DMS153 treated with DMSO at 0.1 percent for 48 hours (cell line): Measurements from ENCODE around the gene LRRC30.

Experiments
- DNase-seq: peaks from one replicate; lab custom pipeline; 2025; ENCODE audit not compliant: unreplicated experiment; lab: John Stamatoyannopoulos, UW

Gene LRRC30

DNA sequence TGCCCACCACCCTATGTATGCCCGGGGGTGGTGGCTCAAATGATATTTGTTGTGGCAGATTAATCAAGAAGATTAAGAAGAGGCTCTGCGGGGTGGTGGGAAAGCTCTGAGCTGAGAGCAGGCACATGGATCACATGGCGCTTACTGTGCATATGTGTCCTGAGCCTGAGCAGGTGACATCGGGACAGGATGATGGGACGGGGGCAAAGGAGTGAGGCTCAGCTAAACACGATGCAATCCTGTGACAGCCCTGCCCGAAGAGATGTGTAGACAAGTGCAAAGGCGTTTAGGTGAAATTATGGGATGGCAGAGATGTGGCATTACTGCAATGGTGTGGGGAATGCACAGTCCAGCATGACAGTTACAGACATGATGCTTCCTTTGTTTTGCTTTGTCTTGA is 6.0 kb downstream of the LRRC30 start:
- DNase-seq, result no peak

GRCh38 chr18:7237673-7238272 is 6.9 kb downstream of the LRRC30 start:
- DNase-seq, result no peak

DNA sequence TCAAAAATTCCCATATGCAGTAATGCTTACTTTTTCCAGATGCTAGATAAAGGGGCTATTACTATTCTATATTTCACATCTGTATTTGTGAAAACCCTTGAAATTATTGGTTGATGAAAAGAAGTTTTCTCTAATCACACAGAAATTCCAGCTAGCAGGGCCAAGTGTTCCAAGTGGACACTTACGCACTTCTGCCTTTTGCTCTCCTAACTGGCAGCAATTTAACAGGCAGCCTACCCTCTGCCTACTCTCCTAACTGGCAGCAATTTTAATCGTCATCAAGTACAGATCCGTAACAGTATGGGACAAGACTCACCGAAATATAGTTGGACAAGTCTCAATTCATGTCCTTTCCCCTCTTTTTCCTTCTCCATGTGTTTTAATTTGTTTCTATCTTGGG is 12.0 kb downstream of the LRRC30 start:
- DNase-seq, result no peak

- DNase-seq, result no peak
Measured at GRCh38 chr18:7248877-7249276, 18.0 kb downstream of the LRRC30 start.

GRCh38 chr18:7254163-7254562 is 23.3 kb downstream of the LRRC30 start:
- DNase-seq, result no peak

- no peak for DNase-seq
Measured at GRCh38 chr18:7255054-7255453, 24.2 kb downstream of the LRRC30 start.

GRCh38 chr18:7255643-7256042 is 24.8 kb downstream of the LRRC30 start:
- DNase-seq, result no peak

GRCh38 chr18:7256618-7257425 is 25.9 kb downstream of the LRRC30 start:
- no peak for DNase-seq

DNA sequence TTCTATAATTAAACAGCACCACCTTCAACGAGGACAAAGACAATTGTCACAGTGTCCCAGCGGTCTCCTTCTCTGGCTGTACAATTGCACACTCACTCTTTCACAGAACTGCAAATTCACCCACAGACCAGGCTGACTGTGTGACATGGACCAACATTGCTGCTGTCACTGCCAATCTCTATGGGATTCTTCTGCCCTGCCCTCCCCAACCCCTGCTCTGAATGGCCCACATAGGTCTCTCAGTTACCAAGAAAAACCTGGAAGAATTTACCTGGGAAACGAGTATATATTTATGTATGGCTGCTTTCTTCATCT is 26.5 kb downstream of the LRRC30 start:
- no peak for DNase-seq

- DNase-seq, result no peak
Measured at GRCh38 chr18:7259475-7259874, 28.6 kb downstream of the LRRC30 start.

GRCh38 chr18:7261199-7261598 is 30.3 kb downstream of the LRRC30 start:
- DNase-seq, result no peak

DNA sequence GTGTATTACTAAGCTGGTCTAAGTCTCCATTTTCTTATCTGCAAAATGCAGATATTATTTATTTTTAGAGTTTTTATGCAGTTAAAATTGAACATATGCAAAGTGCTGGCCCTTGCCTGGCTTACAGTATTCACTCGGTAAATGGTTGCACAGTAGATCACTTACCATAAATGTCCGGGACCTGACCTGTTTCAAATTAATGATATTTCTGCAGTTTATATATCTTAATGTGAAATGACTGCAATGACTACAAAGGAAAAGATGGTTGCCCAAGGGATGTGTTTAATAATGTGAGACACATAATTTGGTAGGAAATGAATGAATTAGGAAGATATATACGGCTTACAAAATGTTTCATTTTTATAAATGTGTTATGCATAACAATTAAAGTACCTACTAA is 37.1 kb downstream of the LRRC30 start:
- DNase-seq, result no peak

GRCh38 chr18:7269942-7270341 is 39.1 kb downstream of the LRRC30 start:
- DNase-seq, result no peak

GRCh38 chr18:7272311-7273049 is 41.6 kb downstream of the LRRC30 start:
- DNase-seq, result no peak

- DNase-seq, result no peak
Measured at GRCh38 chr18:7273301-7273921, 42.5 kb downstream of the LRRC30 start.

- DNase-seq, result no peak
Measured at GRCh38 chr18:7281579-7281978, 50.7 kb downstream of the LRRC30 start.
